SIG-M5 treated with dmso at 0.1 percent for 504 hours (cell line): ENCODE data around the gene SCP2.

Experiments
- DNase-seq: peaks from one replicate; lab custom pipeline; 2025; ENCODE audit not compliant: unreplicated experiment; lab: John Stamatoyannopoulos, UW

The SCP2 gene

DNA sequence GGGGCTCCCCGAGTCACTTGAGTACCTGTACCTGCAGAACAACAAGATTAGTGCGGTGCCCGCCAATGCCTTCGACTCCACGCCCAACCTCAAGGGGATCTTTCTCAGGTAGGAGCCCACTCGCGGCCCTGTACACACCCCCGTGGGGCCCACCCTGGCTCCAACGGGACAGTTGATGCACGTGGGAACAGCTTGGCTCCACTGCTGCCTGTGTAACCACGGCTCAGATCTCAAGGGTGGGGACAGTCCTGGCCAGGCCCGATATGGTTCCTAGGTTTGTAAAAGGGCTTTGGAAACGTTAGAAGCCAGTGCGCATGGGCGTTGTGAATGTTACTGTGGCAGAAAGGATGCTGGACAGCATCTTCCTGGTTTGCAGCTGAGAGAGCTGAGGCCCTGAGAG is 153.7 kb downstream of the SCP2 start:
- no peak for DNase-seq

DNA sequence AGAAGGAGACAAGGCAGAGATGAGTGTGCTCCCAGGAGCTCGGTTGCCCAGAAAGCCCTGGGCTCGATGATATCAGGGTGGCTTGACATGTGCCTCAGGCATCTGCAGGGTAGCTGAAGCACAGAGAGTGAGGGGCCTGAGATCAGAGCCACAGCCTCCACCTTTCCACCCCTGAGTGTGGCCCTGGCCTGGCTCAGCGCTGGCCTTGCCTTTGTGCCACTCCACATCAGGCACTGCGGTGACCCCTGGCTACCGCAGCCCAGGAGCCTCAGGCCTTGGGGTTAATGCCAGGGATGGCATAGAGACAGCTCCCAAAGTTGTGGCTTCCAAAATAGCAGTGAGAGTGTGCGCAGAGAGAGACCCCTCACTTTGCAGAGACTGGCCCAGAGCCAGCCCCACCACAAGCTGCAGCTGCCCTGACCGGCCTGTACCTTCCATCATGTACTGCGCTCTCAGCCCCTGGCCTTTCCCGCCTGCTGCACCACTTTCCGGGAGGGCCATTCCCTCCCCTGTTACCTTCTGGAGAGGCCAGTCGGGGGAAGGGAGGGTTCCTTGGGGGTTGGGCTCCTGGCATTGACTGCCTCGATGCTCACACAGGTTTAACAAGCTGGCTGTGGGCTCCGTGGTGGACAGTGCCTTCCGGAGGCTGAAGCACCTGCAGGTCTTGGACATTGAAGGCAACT is 154.4 kb downstream of the SCP2 start:
- no peak for DNase-seq

DNA sequence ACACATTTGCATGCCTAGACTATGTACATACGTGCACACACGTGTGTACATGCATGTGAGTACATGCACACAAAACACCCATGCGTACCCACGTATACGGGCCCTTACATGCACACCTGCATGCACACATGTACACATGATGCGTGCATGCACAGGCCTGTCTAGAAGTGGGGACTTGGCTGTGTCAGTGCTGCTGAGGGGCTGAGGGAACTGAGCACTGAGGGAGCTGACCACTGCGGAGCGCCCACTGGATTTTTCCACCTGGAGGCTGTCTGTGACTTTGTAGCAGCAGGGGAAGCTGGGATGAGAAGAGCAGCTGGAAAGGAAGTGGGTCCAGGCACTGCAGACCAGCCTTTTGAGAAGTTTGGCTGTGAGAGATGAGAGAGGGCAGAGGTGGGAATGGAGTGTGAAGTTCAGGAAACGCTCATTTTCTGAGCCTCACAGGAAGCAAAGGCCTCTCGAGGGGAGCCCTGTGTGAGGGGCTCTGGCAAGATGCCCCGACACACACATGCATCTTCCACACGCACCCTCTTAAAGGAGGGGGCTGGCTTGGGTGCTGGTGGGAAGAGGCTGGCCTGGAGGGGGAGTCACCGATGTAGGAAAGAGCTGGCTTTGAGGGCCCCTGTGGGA is 155.9 kb downstream of the SCP2 start:
- no peak for DNase-seq

DNA sequence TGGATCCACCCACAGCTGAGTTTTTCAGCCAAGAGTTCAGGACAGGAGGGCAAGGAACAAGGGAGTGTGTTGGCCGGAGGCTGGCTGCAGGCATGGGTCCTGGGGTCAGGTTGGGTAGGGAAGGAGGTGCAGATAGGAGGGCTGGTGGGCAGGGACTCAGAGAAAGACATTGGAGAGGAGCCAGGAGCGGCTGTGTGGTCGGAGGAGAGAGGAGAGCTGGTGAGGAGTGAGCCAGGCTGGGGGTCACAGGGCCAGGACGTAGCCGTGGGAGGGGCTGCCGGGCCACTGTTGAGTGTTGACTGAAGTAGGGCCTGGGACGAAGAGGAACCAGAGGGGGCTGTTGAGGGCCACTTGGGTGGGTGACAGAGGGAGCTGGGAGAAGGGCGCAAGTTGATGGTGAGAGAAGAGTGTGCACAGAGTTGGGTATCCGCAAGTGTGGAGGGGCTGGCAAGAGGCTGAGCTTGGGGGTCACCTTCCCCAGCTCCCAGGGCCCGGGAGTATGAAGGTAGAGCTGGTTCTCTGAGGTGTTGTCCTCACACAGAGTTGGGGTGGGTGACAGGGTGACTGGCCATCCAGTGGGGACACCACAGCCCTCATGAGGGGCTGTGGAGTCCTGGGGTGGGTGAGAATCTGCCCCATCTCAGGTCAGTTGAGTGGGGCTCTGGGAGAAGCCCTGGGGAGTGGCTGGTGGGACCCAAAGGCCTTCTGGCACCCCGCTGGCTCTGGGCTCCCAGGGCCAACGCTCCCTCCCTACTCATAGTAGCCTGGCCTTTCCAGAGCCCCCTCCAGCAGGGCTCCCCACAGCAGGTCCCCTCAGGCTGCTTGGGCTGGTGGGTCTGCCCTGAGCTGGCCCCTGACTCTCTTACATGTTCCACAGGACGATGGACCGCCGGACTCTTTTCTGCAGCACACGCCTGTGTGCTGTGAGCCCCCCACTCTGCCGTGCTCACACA is 156.8 kb downstream of the SCP2 start:
- no peak for DNase-seq

- DNase-seq: no peak
Measured at GRCh38 chr1:53084589-53084971, 157.5 kb downstream of the SCP2 start.

DNA sequence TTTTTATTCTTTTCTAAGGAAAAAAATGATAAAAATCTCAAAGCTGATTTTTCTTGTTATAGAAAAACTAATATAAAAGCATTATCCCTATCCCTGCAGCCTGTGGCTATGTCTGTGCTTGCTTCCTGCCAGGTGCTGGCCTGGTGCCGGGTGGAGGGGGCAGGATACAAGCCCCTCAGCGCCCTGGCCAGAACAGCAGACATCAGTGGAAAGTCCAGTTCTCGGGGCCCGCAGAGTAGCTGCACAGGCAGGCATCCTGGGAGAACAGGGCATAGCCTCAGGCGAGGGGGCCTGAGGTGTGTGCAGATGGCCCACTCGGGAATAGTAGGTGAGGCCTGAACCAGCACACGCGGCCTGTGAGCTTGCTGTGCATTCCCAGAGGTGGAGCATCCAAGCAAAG is 158.3 kb downstream of the SCP2 start:
- no peak for DNase-seq

- DNase-seq: no peak
Measured at GRCh38 chr1:53086491-53087070, 159.5 kb downstream of the SCP2 start.

DNA sequence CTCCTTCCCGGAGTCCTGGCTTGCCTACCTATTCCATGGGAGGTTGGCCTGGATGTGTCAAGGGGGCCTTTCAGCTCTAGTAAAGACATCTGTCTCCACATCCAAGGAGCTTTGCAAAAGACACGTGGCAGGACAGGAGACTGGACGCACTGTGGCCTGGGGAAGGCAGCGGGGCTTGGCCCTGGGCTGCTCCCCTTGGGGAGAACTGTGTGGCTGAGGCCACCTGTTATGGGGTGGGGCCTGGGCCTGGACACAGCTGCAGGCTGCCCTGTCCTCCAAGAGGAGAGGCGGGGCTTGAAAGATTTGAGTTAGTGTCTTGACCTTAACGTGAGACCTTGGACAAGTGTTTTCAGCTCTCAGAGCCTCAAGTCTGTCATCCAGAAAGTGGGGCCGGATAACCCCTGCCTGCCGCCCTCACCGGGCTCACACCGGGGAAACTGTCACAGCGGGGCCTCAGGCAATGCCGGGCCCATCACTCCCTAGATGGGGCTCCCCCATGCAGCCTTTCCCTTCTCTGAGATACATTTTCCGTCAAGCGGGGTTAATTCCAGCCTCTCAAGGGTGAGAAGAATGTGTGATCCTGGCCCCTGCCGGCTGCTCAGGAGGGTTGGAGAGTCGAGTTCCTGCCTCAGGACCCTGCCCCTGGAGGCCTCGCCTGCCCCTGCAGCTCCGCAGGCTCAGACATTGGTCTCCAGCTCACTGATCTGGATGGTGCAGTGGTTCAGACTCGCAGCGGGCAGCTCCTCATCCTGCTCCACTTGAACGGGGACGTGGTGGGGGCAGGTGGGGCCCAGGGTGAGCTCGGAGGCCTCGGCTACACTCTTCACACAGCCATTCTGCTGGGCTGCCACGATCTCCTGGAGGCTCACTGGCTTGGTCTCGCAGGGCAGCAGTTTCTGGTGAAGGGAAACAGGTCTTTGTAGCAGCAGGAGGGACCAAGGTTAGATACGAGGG is 160.5 kb downstream of the SCP2 start:
- no peak for DNase-seq

GRCh38 chr1:53088616-53089300 is 161.7 kb downstream of the SCP2 start:
- DNase-seq: no peak

- no peak for DNase-seq
Measured at GRCh38 chr1:53089478-53090226, 162.6 kb downstream of the SCP2 start.

GRCh38 chr1:53090227-53091147 is 163.4 kb downstream of the SCP2 start:
- no peak for DNase-seq

GRCh38 chr1:53091841-53092645 is 165.0 kb downstream of the SCP2 start:
- no peak for DNase-seq

DNA sequence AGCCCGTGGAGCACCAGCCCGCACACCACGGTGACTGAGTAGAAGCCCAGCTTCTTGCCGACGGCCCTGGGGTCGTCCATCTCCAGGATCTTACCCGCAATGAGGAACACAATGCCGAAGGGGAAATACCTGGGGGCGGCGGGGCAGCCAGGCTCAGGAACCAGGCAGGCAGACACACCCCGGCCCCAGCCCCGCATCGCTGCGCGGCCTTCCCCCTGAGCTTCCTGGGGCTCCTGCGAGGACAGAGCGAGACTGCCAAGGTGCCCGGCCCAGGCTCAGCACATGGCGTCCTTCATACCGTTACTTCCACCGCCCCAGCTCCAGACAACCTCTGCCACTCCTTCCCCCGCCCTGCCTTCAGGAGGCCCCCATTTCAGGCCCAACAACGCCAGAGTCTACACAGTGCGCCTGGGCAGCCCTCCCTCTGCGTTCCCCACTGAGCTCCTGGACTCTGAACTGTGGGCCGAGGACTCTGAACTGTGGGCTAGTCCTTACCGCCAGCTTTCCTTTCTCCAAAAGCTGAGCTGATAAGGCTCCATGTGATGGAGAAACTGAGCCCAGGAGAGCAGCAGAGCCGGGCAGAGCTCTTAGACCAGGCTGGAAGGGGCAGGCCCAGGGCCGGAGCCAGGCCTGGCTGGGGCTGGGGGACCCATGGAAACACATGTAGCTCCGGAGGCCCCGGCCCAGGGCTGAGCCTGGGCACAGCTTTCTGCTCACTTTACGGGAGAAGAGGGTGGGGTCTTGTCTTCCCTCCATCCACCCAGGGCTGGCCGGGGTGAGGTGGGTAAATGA is 165.8 kb downstream of the SCP2 start:
- no peak for DNase-seq

DNA sequence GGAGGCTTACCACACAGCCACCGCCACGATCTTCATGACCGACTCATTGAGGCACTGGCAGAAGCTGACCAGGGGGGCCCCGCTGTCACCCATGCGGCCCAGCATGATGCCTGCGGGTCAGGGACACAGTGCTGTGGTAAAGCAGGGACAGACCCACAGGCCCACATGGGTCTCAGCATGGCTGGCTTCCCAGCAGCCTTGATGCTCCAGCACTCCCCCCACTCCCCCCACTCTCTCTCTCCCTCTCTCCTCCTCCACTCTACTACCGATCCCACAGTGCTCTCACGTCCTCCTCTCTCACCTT is 166.3 kb downstream of the SCP2 start:
- no peak for DNase-seq

GRCh38 chr1:53093778-53094532 is 166.9 kb downstream of the SCP2 start:
- DNase-seq: no peak

GRCh38 chr1:53094533-53094919 is 167.4 kb downstream of the SCP2 start:
- no peak for DNase-seq
